Measurements from ENCODE around the gene FANK1.
A peak's percentile ranks its signal among the peaks of the same experiment; 100 is the strongest.
"Not testable (repeated sequence)": the region's sequence is repeated elsewhere in the genome, so short reads cannot be mapped to it uniquely, and the experiment has no call there.

Gene FANK1

GRCh38 chr10:126034586-126034985, 138.2 kb downstream of the FANK1 start:
- DNase-seq: no peak

DNA sequence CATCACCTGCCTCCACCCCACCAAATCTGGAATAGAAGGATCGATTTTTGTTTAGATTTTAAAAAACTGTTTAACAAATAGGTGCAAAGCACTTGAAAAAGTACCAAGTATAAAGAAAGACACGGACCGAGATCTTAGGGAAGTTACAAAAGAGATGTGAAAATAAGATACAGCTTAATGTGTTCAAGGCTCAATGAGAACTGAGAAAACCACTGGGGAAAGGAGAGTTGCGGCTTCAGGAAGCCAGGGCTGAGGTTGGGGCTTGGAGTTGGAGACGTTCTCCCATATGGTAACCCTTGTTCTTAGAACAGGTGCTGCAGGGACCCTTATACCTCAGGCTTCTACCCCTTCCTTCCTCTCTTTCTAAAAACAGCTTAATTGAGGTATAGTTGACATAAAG, 140.2 kb downstream of the FANK1 start:
- DNase-seq: no peak

DNA sequence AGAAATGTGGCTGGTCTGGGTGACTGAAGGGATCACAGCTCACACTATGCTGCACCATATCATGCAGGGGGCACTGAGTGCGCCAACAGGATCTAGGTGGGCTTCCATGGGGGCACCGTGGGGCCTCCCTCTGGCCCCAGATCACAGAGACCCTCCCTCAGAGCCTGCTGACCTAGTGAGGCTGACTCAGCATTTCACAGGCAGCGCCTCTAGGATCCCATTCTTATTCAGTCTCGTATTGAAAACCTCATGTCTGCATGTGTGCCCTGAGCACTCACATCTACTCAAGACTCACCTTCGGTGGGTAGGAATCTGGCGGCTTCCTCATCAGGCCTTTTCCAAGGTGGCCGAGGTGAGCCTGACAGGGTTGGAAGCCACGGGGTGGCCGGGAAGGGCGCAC, 141.6 kb downstream of the FANK1 start:
- no peak for DNase-seq

DNA sequence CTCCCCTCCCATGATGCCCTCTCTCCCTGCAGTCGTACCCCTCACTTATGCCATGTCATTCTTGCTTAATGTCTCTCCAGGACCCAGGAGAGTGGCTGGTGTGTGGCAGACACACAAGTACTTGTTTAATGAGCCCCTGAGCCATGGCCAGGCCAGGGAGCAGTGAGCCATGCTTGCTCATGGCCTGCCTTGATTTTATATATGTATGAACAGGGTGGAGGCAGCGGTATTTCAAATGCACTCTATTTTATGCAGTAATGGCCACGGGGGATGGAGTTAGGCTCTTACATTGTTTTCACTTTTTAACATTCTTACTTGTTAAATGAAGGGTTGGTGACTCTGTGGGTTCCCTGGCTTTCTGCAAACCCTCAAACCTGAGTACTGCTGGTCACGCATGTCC, 144.8 kb downstream of the FANK1 start:
- DNase-seq: no peak

- peak; percentile 32 to 95 (median 75) for DNase-seq
These were observed 145.5 kb downstream of the FANK1 start for GRCh38 chr10:126041804-126042231.

- peak in 1 of 5 experiments; percentile 31 for DNase-seq
These were observed 146.0 kb downstream of the FANK1 start for GRCh38 chr10:126042354-126042753.

DNA sequence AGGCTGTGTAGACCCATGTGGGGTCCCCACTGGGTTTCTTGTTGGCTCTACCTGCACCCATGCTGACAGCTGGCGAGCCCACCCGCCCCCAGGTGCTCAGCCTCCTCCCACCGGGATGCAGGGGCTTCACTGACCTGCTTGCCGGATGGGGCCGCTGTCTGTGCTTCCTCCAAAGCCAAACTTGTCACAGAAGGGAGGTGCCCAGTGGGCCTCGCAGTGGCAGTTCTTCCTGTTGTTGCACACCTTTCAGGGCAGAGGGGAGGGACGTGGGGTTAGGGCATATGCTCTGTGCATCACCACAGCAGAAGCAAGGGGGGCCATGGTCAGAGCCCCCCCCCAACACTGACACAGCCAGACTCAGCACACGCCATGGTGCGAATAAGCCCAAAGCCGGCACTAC, 146.5 kb downstream of the FANK1 start:
- DNase-seq: peak in 2 of 5 experiments; percentile 22 to 54

- no peak for DNase-seq
These were observed 147.0 kb downstream of the FANK1 start for GRCh38 chr10:126043389-126043788.

- no peak for DNase-seq
These were observed 149.5 kb downstream of the FANK1 start for GRCh38 chr10:126045861-126046260.

- no peak for DNase-seq
These were observed 150.5 kb downstream of the FANK1 start for GRCh38 chr10:126046831-126047230.

DNA sequence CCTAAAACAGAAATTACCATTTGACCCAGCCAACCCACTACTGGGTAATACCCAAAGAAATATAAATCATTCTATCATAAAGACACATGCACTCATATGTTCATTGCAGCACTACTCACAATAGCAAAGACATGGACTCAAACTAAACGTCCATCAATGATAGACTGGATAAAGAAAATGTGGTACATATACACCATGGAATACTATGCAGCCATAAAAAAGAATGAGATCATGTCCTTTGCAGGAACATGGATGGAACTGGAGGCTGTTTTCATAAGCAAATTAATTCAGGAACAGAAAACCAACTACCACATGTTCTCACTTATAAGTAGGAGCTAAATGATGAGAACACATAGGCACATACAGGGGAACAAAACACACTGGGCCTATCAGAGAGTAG, 151.4 kb downstream of the FANK1 start:
- DNase-seq: not testable (repeated sequence)

- no peak for DNase-seq
These were observed 153.7 kb downstream of the FANK1 start for GRCh38 chr10:126049759-126050700.

GRCh38 chr10:126052171-126052570, 155.8 kb downstream of the FANK1 start:
- no peak for DNase-seq

- no peak for DNase-seq
These were observed 157.8 kb downstream of the FANK1 start for GRCh38 chr10:126054191-126054590.

GRCh38 chr10:126057494-126057893, 161.1 kb downstream of the FANK1 start:
- no peak for DNase-seq

- no peak for DNase-seq
These were observed 161.7 kb downstream of the FANK1 start for GRCh38 chr10:126058104-126058503.

DNA sequence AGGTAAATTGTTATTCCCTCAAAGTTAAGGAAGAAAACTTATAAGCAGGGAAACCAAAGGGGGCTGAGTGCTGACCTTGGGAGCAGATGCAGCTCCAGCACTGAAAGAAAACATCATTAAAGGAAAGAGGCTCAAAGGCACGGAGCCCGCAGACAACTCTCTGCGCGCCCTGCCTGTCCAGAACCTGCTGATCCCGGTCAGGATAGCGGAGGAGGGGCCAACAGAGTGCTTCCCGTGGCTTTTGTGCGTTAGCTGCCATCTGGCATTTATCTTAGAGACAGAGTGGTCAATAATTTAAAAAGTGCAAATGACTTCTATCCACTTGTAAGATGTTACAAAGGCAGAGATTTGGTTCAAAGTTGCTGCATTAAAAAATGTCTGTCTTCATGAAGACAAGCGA, 162.1 kb downstream of the FANK1 start:
- no peak for DNase-seq

Data from T-helper 2 cell (primary cell).